A673 (cell line): ENCODE data around the gene BICD1. TPM values are rescaled to one million over a fixed set of nuclear protein-coding genes. Genes with fewer than 3 reads are reported as not detected.

Experiments used
- BruUV-seq: library from RNA; stranded (reverse); fragments of 400-500 nt; replicated peaks from 2 replicates; lab custom pipeline; 2021; lab: Mats Ljungman, UMichigan
- CTCF ChIA-PET: fragments of 300-600 bp; sonication (Branson Sonifier 250); formaldehyde crosslinking; loops from one replicate; lab custom pipeline; 2022; ENCODE audit warnings: antibody characterized with exemption; lab: Charles Lee
- POLR2A ChIA-PET: fragments of 300-600 bp; sonication (Branson Sonifier 250); formaldehyde crosslinking; loops from one replicate; lab custom pipeline; 2022; ENCODE audit warnings: antibody characterized with exemption; ENCODE audit not compliant: low non-redundant PET; lab: Charles Lee
- DNase-seq: peaks from one replicate; pipeline ENCODE4 v3.0.0-alpha.2; 2015; ENCODE audit warnings: low spot score
- H3K27ac ChIP-seq: fragments of 200-600 bp; sonication (generic); 2 replicates; pipeline ENCODE4 v1.5.1; 2016; ENCODE audit warnings: mixed run types, low read depth, mild to moderate bottlenecking, mixed read lengths, antibody characterized with exemption, low read length; ENCODE audit not compliant: poor library complexity, severe bottlenecking
- H3K27me3 ChIP-seq: fragments of 200-600 bp; sonication (generic); replicated peaks from 2 replicates; pipeline ENCODE4 v1.6.1; 2017; ENCODE audit warnings: mixed run types, low read depth, mild to moderate bottlenecking, mixed read lengths, antibody characterized with exemption, low read length; ENCODE audit not compliant: insufficient read depth, poor library complexity
- H3K36me3 ChIP-seq: fragments of 200-600 bp; sonication (generic); 2 replicates; pipeline ENCODE4 v1.6.1; 2016; ENCODE audit warnings: mixed run types, mild to moderate bottlenecking, mixed read lengths, antibody characterized with exemption, low read length; ENCODE audit not compliant: insufficient read depth, poor library complexity, severe bottlenecking
- H3K4me1 ChIP-seq: fragments of 200-600 bp; sonication (generic); 2 replicates; pipeline ENCODE4 v1.6.1; 2017; ENCODE audit warnings: mixed run types, mild to moderate bottlenecking, mixed read lengths, antibody characterized with exemption, low read length; ENCODE audit not compliant: insufficient read depth, poor library complexity, severe bottlenecking
- H3K4me3 ChIP-seq: fragments of 200-600 bp; sonication (generic); 2 replicates; pipeline ENCODE4 v1.5.1; 2016; ENCODE audit warnings: low read depth, mixed run types, mild to moderate bottlenecking, mixed read lengths, low read length; ENCODE audit not compliant: poor library complexity, severe bottlenecking
- H3K9me3 ChIP-seq: fragments of 200-600 bp; sonication (generic); 2 replicates; pipeline ENCODE4 v1.6.1; 2016; ENCODE audit warnings: mixed run types, low read depth, mild to moderate bottlenecking, mixed read lengths, antibody characterized with exemption, low read length; ENCODE audit not compliant: poor library complexity, severe bottlenecking
- EZH2 ChIP-seq: fragments of 200-600 bp; sonication (generic); IDR thresholded peaks from 2 replicates; pipeline ENCODE4 v1.6.1; 2017; ENCODE audit warnings: borderline replicate concordance, low read depth, mild to moderate bottlenecking, mixed read lengths, antibody characterized with exemption, low read length; ENCODE audit not compliant: poor library complexity, severe bottlenecking
- intact Hi-C: fragments of 100-400 bp; cut with micrococcal nuclease; formaldehyde crosslinking; loops from one replicate; pipeline ENCODE4 v1.10.0; 2022; ENCODE audit not compliant: unreplicated experiment
- total RNA-seq: library from RNA; stranded (reverse); gene quantifications from 2 replicates; pipeline ENCODE4 v1.2.3, GENCODE V29; 2021
- TF ChIP-seq, protein P1 (sequence below): fragments of 300-800, 200-600 bp; sonication (generic); conservative IDR thresholded peaks from 2 replicates; pipeline ENCODE4 v1.5.1; 2017; ENCODE audit warnings: low read depth, mild to moderate bottlenecking, antibody characterized with exemption, low read length, moderate library complexity, mixed read lengths

The BICD1 gene
- total RNA-seq, 1 experiment from 2014 or later = 50.2 TPM

- ChIA-PET POLR2A (no interaction called here), CTCF (no interaction called here)
- intact Hi-C loops = no loop called here
- peaks cover 6% of the 10 kb centered on the region for H3K4me1 ChIP-seq
- no TSS peak for BruUV-seq
- DNase-seq = no peak
- H3K36me3 ChIP-seq = no peaks in the 10 kb centered on the region
- H3K27me3 ChIP-seq = no peaks in the 10 kb centered on the region
- no peak for TF ChIP-seq EZH2
- TF ChIP-seq, protein P1, sequence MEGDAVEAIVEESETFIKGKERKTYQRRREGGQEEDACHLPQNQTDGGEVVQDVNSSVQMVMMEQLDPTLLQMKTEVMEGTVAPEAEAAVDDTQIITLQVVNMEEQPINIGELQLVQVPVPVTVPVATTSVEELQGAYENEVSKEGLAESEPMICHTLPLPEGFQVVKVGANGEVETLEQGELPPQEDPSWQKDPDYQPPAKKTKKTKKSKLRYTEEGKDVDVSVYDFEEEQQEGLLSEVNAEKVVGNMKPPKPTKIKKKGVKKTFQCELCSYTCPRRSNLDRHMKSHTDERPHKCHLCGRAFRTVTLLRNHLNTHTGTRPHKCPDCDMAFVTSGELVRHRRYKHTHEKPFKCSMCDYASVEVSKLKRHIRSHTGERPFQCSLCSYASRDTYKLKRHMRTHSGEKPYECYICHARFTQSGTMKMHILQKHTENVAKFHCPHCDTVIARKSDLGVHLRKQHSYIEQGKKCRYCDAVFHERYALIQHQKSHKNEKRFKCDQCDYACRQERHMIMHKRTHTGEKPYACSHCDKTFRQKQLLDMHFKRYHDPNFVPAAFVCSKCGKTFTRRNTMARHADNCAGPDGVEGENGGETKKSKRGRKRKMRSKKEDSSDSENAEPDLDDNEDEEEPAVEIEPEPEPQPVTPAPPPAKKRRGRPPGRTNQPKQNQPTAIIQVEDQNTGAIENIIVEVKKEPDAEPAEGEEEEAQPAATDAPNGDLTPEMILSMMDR = no peak
- H3K9me3 ChIP-seq = no peaks in the 10 kb centered on the region
- no peak overlapping the region for H3K27ac ChIP-seq
- H3K4me3 ChIP-seq = no peak overlapping the region
Measured at GRCh38 chr12:32208355-32208754, 101.7 kb downstream of the BICD1 start.

DNA sequence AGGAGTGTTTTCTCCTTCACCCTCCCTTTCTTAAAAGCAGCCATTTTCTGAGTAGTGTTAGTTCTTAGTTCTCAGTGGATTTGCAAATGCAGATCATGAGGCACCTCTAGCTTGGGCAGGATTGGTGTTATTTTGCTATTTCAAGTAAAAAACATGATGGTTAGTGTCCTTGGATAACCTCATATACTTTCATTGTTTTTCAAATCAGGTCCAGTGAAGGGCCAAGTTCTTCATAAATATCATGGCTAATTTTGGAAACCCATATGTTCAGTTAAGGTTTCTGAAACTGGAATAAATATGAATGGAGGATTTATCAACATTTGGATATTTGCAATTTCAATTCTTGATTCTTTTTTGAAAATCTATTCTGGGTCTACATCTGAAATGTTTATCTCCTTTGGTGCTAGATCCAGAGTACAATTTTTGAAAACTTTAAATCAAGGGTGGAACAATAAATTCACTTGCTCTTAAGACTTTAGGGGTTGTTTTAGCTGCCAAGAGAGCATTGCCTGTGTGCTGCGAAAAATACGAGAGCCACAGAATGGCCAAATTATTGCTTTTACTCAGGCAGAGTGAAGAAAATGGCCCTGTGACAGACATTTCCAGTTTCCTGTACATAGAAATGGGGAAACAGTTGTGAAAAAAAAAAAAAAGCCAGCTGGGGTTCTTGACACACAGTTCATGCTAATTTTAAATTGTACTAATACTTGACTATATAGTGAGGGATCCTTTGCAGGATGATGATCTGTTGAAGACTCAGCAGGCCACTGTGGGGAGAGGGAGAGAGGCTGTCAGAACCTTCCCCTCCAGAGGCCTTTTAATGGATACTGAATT lies 104.6 kb downstream of the BICD1 start:
- intact Hi-C loops = no loop called here
- Histone ChIP-seq H3K9me3 (no peaks in the 10 kb centered on the region), H3K27ac (no peak overlapping the region), H3K27me3 (no peaks in the 10 kb centered on the region), H3K4me3 (no peak overlapping the region), H3K4me1 (peaks cover 6% of the 10 kb centered on the region), H3K36me3 (peaks cover 2% of the 10 kb centered on the region)
- ChIA-PET CTCF (no interaction called here), POLR2A (no interaction called here)
- TF ChIP-seq, protein P1 = no peak
- TF ChIP-seq EZH2 = no peak
- DNase-seq = no peak
- BruUV-seq = no TSS peak

GRCh38 chr12:32211900-32212156 lies 105.2 kb downstream of the BICD1 start:
- ChIA-PET CTCF (no interaction called here), POLR2A (no interaction called here)
- Histone ChIP-seq H3K36me3 (peaks cover 7% of the 10 kb centered on the region), H3K27ac (no peak overlapping the region), H3K9me3 (no peaks in the 10 kb centered on the region), H3K4me3 (no peak overlapping the region), H3K27me3 (no peaks in the 10 kb centered on the region), H3K4me1 (peaks cover 6% of the 10 kb centered on the region)
- no TSS peak for BruUV-seq
- no peak for DNase-seq
- intact Hi-C loops = no loop called here
- TF ChIP-seq EZH2 = no peak
- TF ChIP-seq, protein P1 = no peak
